ENCODE data around the gene MEI1.
A peak's percentile ranks its signal among the peaks of the same experiment; 100 is the strongest.

MEI1 gene

GRCh38 chr22:41777749-41778425, 78.6 kb downstream of the MEI1 start:
- no peak overlapping the region for H3K27ac ChIP-seq (ENCODE audit: low read length)
- no peak for DNase-seq
- no peaks in the 10 kb centered on the region for H3K79me2 ChIP-seq (ENCODE audit: low read length)
- H3K4me3 ChIP-seq (ENCODE audit: low read length): no peak overlapping the region
- no peak for TF ChIP-seq CTCF (IDR thresholded peaks at IDR 0.05; ENCODE audit: low read length)
- no peak for TF ChIP-seq EZH2phosphoT487 (IDR thresholded peaks at IDR 0.05; ENCODE audit: low read length)
- TF ChIP-seq EZH2 (optimal IDR thresholded peaks at IDR 0.05; ENCODE audit: low read depth, low read length): no peak
- H3K27me3 ChIP-seq (replicated peaks; ENCODE audit: insufficient read depth, low read length): no peaks in the 10 kb centered on the region
- H4K20me1 ChIP-seq (ENCODE audit: insufficient read depth, low read length): no peaks in the 10 kb centered on the region
- no peaks in the 10 kb centered on the region for H3K9me2 ChIP-seq (replicated peaks; ENCODE audit: insufficient read depth, low read length)
- H3F3A ChIP-seq (ENCODE audit: insufficient read depth, low read length): no peaks in the 10 kb centered on the region
- H3K9me3 ChIP-seq (replicated peaks; ENCODE audit: insufficient read depth, low read length): no peaks in the 10 kb centered on the region
- H3K36me3 ChIP-seq (replicated peaks; ENCODE audit: insufficient read depth, low read length): no peaks in the 10 kb centered on the region
- no peak overlapping the region for H3K4me2 ChIP-seq (ENCODE audit: low read depth, low read length)
- H3K4me1 ChIP-seq (ENCODE audit: low read length): peaks cover 5% of the 10 kb centered on the region
- no peak overlapping the region for H2AFZ ChIP-seq (ENCODE audit: low read length)
- H3K9ac ChIP-seq (ENCODE audit: low read length): no peak overlapping the region

GRCh38 chr22:41779929-41780505, 80.7 kb downstream of the MEI1 start:
- no peak overlapping the region for H3K4me3 ChIP-seq (ENCODE audit: low read length)
- no peaks in the 10 kb centered on the region for H3K9me2 ChIP-seq (replicated peaks; ENCODE audit: insufficient read depth, low read length)
- no peak overlapping the region for H3K27ac ChIP-seq (ENCODE audit: low read length)
- H3K36me3 ChIP-seq (replicated peaks; ENCODE audit: insufficient read depth, low read length): no peaks in the 10 kb centered on the region
- no peaks in the 10 kb centered on the region for H3K27me3 ChIP-seq (replicated peaks; ENCODE audit: insufficient read depth, low read length)
- H3K9ac ChIP-seq (ENCODE audit: low read length): no peak overlapping the region
- H3F3A ChIP-seq (ENCODE audit: insufficient read depth, low read length): no peaks in the 10 kb centered on the region
- H4K20me1 ChIP-seq (ENCODE audit: insufficient read depth, low read length): no peaks in the 10 kb centered on the region
- H3K4me2 ChIP-seq (ENCODE audit: low read depth, low read length): no peak overlapping the region
- peaks cover 5% of the 10 kb centered on the region for H3K4me1 ChIP-seq (ENCODE audit: low read length)
- no peaks in the 10 kb centered on the region for H3K79me2 ChIP-seq (ENCODE audit: low read length)
- H2AFZ ChIP-seq (ENCODE audit: low read length): no peak overlapping the region
- no peaks in the 10 kb centered on the region for H3K9me3 ChIP-seq (replicated peaks; ENCODE audit: insufficient read depth, low read length)
- no peak for DNase-seq
- TF ChIP-seq EZH2phosphoT487 (IDR thresholded peaks at IDR 0.05; ENCODE audit: low read length): no peak
- TF ChIP-seq CTCF (IDR thresholded peaks at IDR 0.05; ENCODE audit: low read length): no peak
- TF ChIP-seq EZH2 (optimal IDR thresholded peaks at IDR 0.05; ENCODE audit: low read depth, low read length): no peak

- peak overlapping the region; percentile 47; the same call in 1 of the 2 replicates for H3K27ac ChIP-seq (ENCODE audit: low read length)
- no peaks in the 10 kb centered on the region for H3K27me3 ChIP-seq (replicated peaks; ENCODE audit: insufficient read depth, low read length)
- TF ChIP-seq EZH2 (optimal IDR thresholded peaks at IDR 0.05; ENCODE audit: low read depth, low read length) (no peak), CTCF (IDR thresholded peaks at IDR 0.05; ENCODE audit: low read length) (no peak), EZH2phosphoT487 (IDR thresholded peaks at IDR 0.05; ENCODE audit: low read length) (no peak)
- no peaks in the 10 kb centered on the region for H3F3A ChIP-seq (ENCODE audit: insufficient read depth, low read length)
- H2AFZ ChIP-seq (ENCODE audit: low read length): peak overlapping the region; percentile 63
- H3K9ac ChIP-seq (ENCODE audit: low read length): peak overlapping the region; percentile 55
- peaks cover 5% of the 10 kb centered on the region for H3K4me1 ChIP-seq (ENCODE audit: low read length)
- H3K79me2 ChIP-seq (ENCODE audit: low read length): no peaks in the 10 kb centered on the region
- no peaks in the 10 kb centered on the region for H3K36me3 ChIP-seq (replicated peaks; ENCODE audit: insufficient read depth, low read length)
- H3K9me3 ChIP-seq (replicated peaks; ENCODE audit: insufficient read depth, low read length): no peaks in the 10 kb centered on the region
- peak overlapping the region; percentile 26 for H3K4me3 ChIP-seq (ENCODE audit: low read length)
- H3K9me2 ChIP-seq (replicated peaks; ENCODE audit: insufficient read depth, low read length): no peaks in the 10 kb centered on the region
- H4K20me1 ChIP-seq (ENCODE audit: insufficient read depth, low read length): no peaks in the 10 kb centered on the region
- H3K4me2 ChIP-seq (ENCODE audit: low read depth, low read length): peak overlapping the region; percentile 32
- DNase-seq: peak; percentile 87
These were observed 81.6 kb downstream of the MEI1 start for GRCh38 chr22:41780746-41781505.
